SU-DHL-6 (cell line): ENCODE measurements around the gene SH3RF2.

Experiments
- H2AFZ ChIP-seq: fragments of 200-600 bp; sonication (generic); 2 replicates; pipeline ENCODE4 v1.6.1; 2014; ENCODE audit warnings: low read depth, mild to moderate bottlenecking, moderate library complexity, mixed read lengths, antibody characterized with exemption, low read length; ENCODE audit not compliant: severe bottlenecking
- H3F3A ChIP-seq: fragments of 200-600 bp; shearing (Covaris generic); 2 replicates; pipeline ENCODE4 v1.6.0; 2016; ENCODE audit warnings: antibody characterized with exemption, mild to moderate bottlenecking; ENCODE audit not compliant: insufficient read depth
- H3K27ac ChIP-seq: fragments of 200-600 bp; sonication (generic); 2 replicates; pipeline ENCODE4 v1.5.1; 2016; ENCODE audit warnings: low read depth, mild to moderate bottlenecking, low read length, moderate library complexity, mixed read lengths
- H3K27me3 ChIP-seq: fragments of 200-600 bp; sonication (generic), shearing (Covaris generic); 2 replicates; pipeline ENCODE4 v1.6.0; 2014; ENCODE audit warnings: mild to moderate bottlenecking, low read length
- H3K36me3 ChIP-seq: fragments of 200-600 bp; sonication (generic); 2 replicates; pipeline ENCODE4 v1.6.1; 2014; ENCODE audit warnings: mild to moderate bottlenecking, low read length, mixed read lengths
- H3K4me2 ChIP-seq: fragments of 300-600, 200-600 bp; shearing (Covaris generic), sonication (generic); 2 replicates; pipeline ENCODE4 v1.6.0; 2014; ENCODE audit warnings: low read length, low read depth, mild to moderate bottlenecking; ENCODE audit not compliant: poor library complexity, severe bottlenecking
- H3K4me3 ChIP-seq: fragments of 200-600 bp; sonication (generic); 2 replicates; pipeline ENCODE4 v1.5.1; 2014; ENCODE audit warnings: antibody characterized with exemption, low read length, mild to moderate bottlenecking, mixed read lengths; ENCODE audit not compliant: insufficient read depth, poor library complexity, severe bottlenecking
- H3K79me2 ChIP-seq: fragments of 200-600 bp; sonication (generic); 2 replicates; pipeline ENCODE4 v1.6.1; 2014; ENCODE audit warnings: mild to moderate bottlenecking, low read length, moderate library complexity; ENCODE audit not compliant: insufficient read depth
- H3K9ac ChIP-seq: fragments of 200-600 bp; sonication (generic); 2 replicates; pipeline ENCODE4 v1.7.0; 2014; ENCODE audit warnings: mild to moderate bottlenecking, low read length
- H3K9me2 ChIP-seq: fragments of 200-600 bp; sonication (generic); replicated peaks from 2 replicates; pipeline ENCODE4 v1.6.1; 2014; ENCODE audit warnings: low read length; ENCODE audit not compliant: insufficient read depth
- H3K9me3 ChIP-seq: fragments of 200-600 bp; sonication (generic); 2 replicates; pipeline ENCODE4 v1.6.1; 2014; ENCODE audit warnings: low read length, mixed read lengths; ENCODE audit not compliant: insufficient read depth
- H4K20me1 ChIP-seq: fragments of 200-600 bp; sonication (generic); 2 replicates; pipeline ENCODE4 v1.6.1; 2014; ENCODE audit warnings: low read depth, mild to moderate bottlenecking, antibody characterized with exemption, low read length, moderate library complexity, mixed read lengths
- CTCF ChIP-seq: fragments of 200-600 bp; sonication (generic); IDR thresholded peaks from one replicate; pipeline ENCODE4 v1.5.1; 2017; ENCODE audit warnings: antibody characterized with exemption, mild to moderate bottlenecking, low read length, moderate library complexity; ENCODE audit not compliant: insufficient read depth, poor library complexity, severe bottlenecking
- EZH2phosphoT487 ChIP-seq: fragments of 200-600 bp; sonication (generic), shearing (Covaris generic); conservative IDR thresholded peaks from 2 replicates; pipeline ENCODE4 v1.6.1; 2018; ENCODE audit warnings: mild to moderate bottlenecking, antibody characterized with exemption, low read length, moderate library complexity, mixed read lengths

The SH3RF2 gene

GRCh38 chr5:145980718-145981117 is 44.3 kb downstream of the SH3RF2 start:
- Histone ChIP-seq H3K4me3 (no peak overlapping the region), H3K9ac (no peak overlapping the region), H3K9me2 (no peaks in the 10 kb centered on the region), H3K36me3 (no peaks in the 10 kb centered on the region), H3K79me2 (no peaks in the 10 kb centered on the region), H2AFZ (no peak overlapping the region), H3K4me2 (no peak overlapping the region), H3K27ac (no peak overlapping the region), H3K9me3 (no peaks in the 10 kb centered on the region), H4K20me1 (no peaks in the 10 kb centered on the region), H3F3A (no peaks in the 10 kb centered on the region), H3K27me3 (no peaks in the 10 kb centered on the region)
- TF ChIP-seq CTCF: no peak
- no peak for TF ChIP-seq EZH2phosphoT487

- H3K4me2 ChIP-seq: no peak overlapping the region
- H3K79me2 ChIP-seq: no peaks in the 10 kb centered on the region
- H4K20me1 ChIP-seq: no peaks in the 10 kb centered on the region
- no peak overlapping the region for H3K4me3 ChIP-seq
- no peaks in the 10 kb centered on the region for H3K27me3 ChIP-seq
- no peaks in the 10 kb centered on the region for H3K9me2 ChIP-seq
- TF ChIP-seq CTCF (no peak), EZH2phosphoT487 (no peak)
- H3K27ac ChIP-seq: no peak overlapping the region
- no peak overlapping the region for H3K9ac ChIP-seq
- no peaks in the 10 kb centered on the region for H3K9me3 ChIP-seq
- no peak overlapping the region for H2AFZ ChIP-seq
- no peaks in the 10 kb centered on the region for H3F3A ChIP-seq
- H3K36me3 ChIP-seq: no peaks in the 10 kb centered on the region
Measured at GRCh38 chr5:145981589-145982571, 45.5 kb downstream of the SH3RF2 start.

- H3K9me3 ChIP-seq: no peaks in the 10 kb centered on the region
- no peak overlapping the region for H3K9ac ChIP-seq
- H3K4me2 ChIP-seq: no peak overlapping the region
- H3K36me3 ChIP-seq: no peaks in the 10 kb centered on the region
- no peak overlapping the region for H2AFZ ChIP-seq
- H3K27ac ChIP-seq: no peak overlapping the region
- no peaks in the 10 kb centered on the region for H3K27me3 ChIP-seq
- H3F3A ChIP-seq: no peaks in the 10 kb centered on the region
- H3K9me2 ChIP-seq: no peaks in the 10 kb centered on the region
- no peaks in the 10 kb centered on the region for H4K20me1 ChIP-seq
- TF ChIP-seq CTCF: no peak
- no peak for TF ChIP-seq EZH2phosphoT487
- H3K79me2 ChIP-seq: no peaks in the 10 kb centered on the region
- H3K4me3 ChIP-seq: no peak overlapping the region
Measured at GRCh38 chr5:145982572-145983318, 46.4 kb downstream of the SH3RF2 start.
